NT2/D1 (cell line): ENCODE measurements around the gene HACD4.

ENCODE experiments used
- DNase-seq: peaks from one replicate; pipeline ENCODE4 v3.0.0-alpha.2; 2011; ENCODE audit warnings: low read depth, low spot score
- H3K27me3 ChIP-seq: 2 replicates; pipeline ENCODE4 v1.6.0; 2011; ENCODE audit warnings: mild to moderate bottlenecking; ENCODE audit not compliant: insufficient read length, insufficient read depth
- H3K36me3 ChIP-seq: 2 replicates; pipeline ENCODE4 v1.6.1; 2011; ENCODE audit warnings: mild to moderate bottlenecking, low read length, mixed read lengths; ENCODE audit not compliant: insufficient read depth, insufficient read length
- H3K4me1 ChIP-seq: 2 replicates; pipeline ENCODE4 v1.5.1; 2011; ENCODE audit not compliant: insufficient read depth, insufficient read length
- H3K4me3 ChIP-seq: 2 replicates; pipeline ENCODE4 v1.5.1; 2011; ENCODE audit warnings: low read depth; ENCODE audit not compliant: insufficient read length
- H3K9ac ChIP-seq: 2 replicates; pipeline ENCODE4 v1.6.0; 2011; ENCODE audit warnings: low read depth; ENCODE audit not compliant: insufficient read length
- H3K9me3 ChIP-seq: 2 replicates; pipeline ENCODE4 v1.5.1; 2011; ENCODE audit warnings: mild to moderate bottlenecking, low read length; ENCODE audit not compliant: insufficient read depth
- SUZ12 ChIP-seq: IDR thresholded peaks from 2 replicates; pipeline ENCODE4 v1.6.1; 2011; ENCODE audit not compliant: insufficient read length, insufficient read depth; ENCODE audit errors: extremely low read depth
- YY1 ChIP-seq: IDR thresholded peaks from 2 replicates; pipeline ENCODE4 v1.6.1; 2011; ENCODE audit not compliant: insufficient read length, insufficient read depth
- ZNF274 ChIP-seq: IDR thresholded peaks from 2 replicates; pipeline ENCODE4 v1.6.1; 2011; ENCODE audit warnings: mild to moderate bottlenecking, low read depth, low read length

The HACD4 gene

GRCh38 chr9:21031808-21032183, 356 bp upstream of the HACD4 start:
- TF ChIP-seq YY1: no peak
- no peak for TF ChIP-seq SUZ12
- no peak for TF ChIP-seq ZNF274
- peak overlapping the region; percentile 19 for H3K4me3 ChIP-seq
- H3K4me1 ChIP-seq: peaks cover 4% of the 10 kb centered on the region
- H3K9ac ChIP-seq: peak overlapping the region; percentile 12
- H3K36me3 ChIP-seq: no peaks in the 10 kb centered on the region
- no peak for DNase-seq
- H3K9me3 ChIP-seq: no peaks in the 10 kb centered on the region
- no peaks in the 10 kb centered on the region for H3K27me3 ChIP-seq

- Histone ChIP-seq H3K4me1 (no peaks in the 10 kb centered on the region), H3K9me3 (no peaks in the 10 kb centered on the region), H3K4me3 (no peak overlapping the region), H3K36me3 (no peaks in the 10 kb centered on the region), H3K9ac (no peak overlapping the region), H3K27me3 (no peaks in the 10 kb centered on the region)
- TF ChIP-seq ZNF274 (no peak), YY1 (no peak), SUZ12 (no peak)
- no peak for DNase-seq
These were observed 928 bp downstream of the HACD4 start for GRCh38 chr9:21030389-21031035.

- H3K4me3 ChIP-seq: no peak overlapping the region
- H3K9ac ChIP-seq: no peak overlapping the region
- no peak for DNase-seq
- no peak for TF ChIP-seq ZNF274
- TF ChIP-seq SUZ12: no peak
- no peak for TF ChIP-seq YY1
- H3K4me1 ChIP-seq: no peaks in the 10 kb centered on the region
- H3K9me3 ChIP-seq: no peaks in the 10 kb centered on the region
- H3K36me3 ChIP-seq: no peaks in the 10 kb centered on the region
- no peaks in the 10 kb centered on the region for H3K27me3 ChIP-seq
These were observed 1.8 kb downstream of the HACD4 start for GRCh38 chr9:21029661-21030060.

- no peak for DNase-seq
- no peaks in the 10 kb centered on the region for H3K4me1 ChIP-seq
- H3K9ac ChIP-seq: no peak overlapping the region
- TF ChIP-seq YY1 (no peak), SUZ12 (no peak), ZNF274 (no peak)
- no peaks in the 10 kb centered on the region for H3K9me3 ChIP-seq
- no peaks in the 10 kb centered on the region for H3K27me3 ChIP-seq
- H3K4me3 ChIP-seq: no peak overlapping the region
- no peaks in the 10 kb centered on the region for H3K36me3 ChIP-seq
These were observed 3.0 kb downstream of the HACD4 start for GRCh38 chr9:21028466-21028865.

GRCh38 chr9:21027295-21027694, 4.1 kb downstream of the HACD4 start:
- no peaks in the 10 kb centered on the region for H3K36me3 ChIP-seq
- no peaks in the 10 kb centered on the region for H3K9me3 ChIP-seq
- H3K9ac ChIP-seq: no peak overlapping the region
- no peaks in the 10 kb centered on the region for H3K4me1 ChIP-seq
- no peak overlapping the region for H3K4me3 ChIP-seq
- TF ChIP-seq ZNF274: no peak
- no peak for TF ChIP-seq SUZ12
- no peak for TF ChIP-seq YY1
- H3K27me3 ChIP-seq: no peaks in the 10 kb centered on the region
- DNase-seq: no peak

- Histone ChIP-seq H3K4me3 (no peak overlapping the region), H3K9me3 (no peaks in the 10 kb centered on the region), H3K27me3 (no peaks in the 10 kb centered on the region), H3K9ac (no peak overlapping the region), H3K36me3 (no peaks in the 10 kb centered on the region), H3K4me1 (no peaks in the 10 kb centered on the region)
- DNase-seq: no peak
- no peak for TF ChIP-seq SUZ12
- TF ChIP-seq YY1: no peak
- no peak for TF ChIP-seq ZNF274
These were observed 7.6 kb downstream of the HACD4 start for GRCh38 chr9:21023861-21024260.

- no peak for DNase-seq
- Histone ChIP-seq H3K4me3 (no peak overlapping the region), H3K27me3 (no peaks in the 10 kb centered on the region), H3K4me1 (no peaks in the 10 kb centered on the region), H3K9ac (no peak overlapping the region), H3K36me3 (no peaks in the 10 kb centered on the region), H3K9me3 (no peaks in the 10 kb centered on the region)
- TF ChIP-seq ZNF274: no peak
- TF ChIP-seq SUZ12: no peak
- no peak for TF ChIP-seq YY1
These were observed 13.3 kb downstream of the HACD4 start for GRCh38 chr9:21018177-21018576.
